NCI-H345 treated with DMSO at 0.1 percent for 48 hours (cell line): ENCODE results near the gene PDE3B.
A peak's percentile ranks its signal among the peaks of the same experiment; 100 is the strongest.
"Not testable (repeated sequence)": the region's sequence is repeated elsewhere in the genome, so short reads cannot be mapped to it uniquely, and the experiment has no call there.

Source experiments
- DNase-seq: peaks from one replicate; lab custom pipeline; 2025; ENCODE audit not compliant: unreplicated experiment; lab: John Stamatoyannopoulos, UW

PDE3B gene

DNA sequence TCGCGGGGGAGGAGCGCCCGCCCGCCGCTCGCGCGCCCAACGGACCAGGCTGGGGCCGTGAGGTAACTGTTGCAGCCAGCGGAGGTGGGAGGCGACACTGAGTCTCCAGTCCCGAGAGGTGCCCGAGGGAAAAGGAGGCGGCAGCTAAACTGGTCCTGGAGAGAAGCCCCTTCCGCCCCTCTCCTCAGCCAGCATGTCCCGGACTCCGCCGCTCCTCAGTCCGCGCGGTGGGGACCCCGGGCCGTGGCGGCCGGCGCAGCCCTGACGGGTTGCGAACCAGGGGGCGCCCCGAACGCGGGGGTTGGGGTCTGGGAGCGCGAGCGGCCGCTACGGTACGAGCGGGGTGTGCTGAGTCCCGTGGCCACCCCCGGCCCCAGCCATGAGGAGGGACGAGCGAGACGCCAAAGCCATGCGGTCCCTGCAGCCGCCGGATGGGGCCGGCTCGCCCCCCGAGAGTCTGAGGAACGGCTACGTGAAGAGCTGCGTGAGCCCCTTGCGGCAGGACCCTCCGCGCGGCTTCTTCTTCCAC lies at the start of gene PDE3B:
Gene PDE3B, plus strand, starts transcription at position 108 of the 529 bp plus-strand sequence. Its CDS starts 272 bp downstream, at position 380.
- DNase-seq = peak; percentile 68

DNA sequence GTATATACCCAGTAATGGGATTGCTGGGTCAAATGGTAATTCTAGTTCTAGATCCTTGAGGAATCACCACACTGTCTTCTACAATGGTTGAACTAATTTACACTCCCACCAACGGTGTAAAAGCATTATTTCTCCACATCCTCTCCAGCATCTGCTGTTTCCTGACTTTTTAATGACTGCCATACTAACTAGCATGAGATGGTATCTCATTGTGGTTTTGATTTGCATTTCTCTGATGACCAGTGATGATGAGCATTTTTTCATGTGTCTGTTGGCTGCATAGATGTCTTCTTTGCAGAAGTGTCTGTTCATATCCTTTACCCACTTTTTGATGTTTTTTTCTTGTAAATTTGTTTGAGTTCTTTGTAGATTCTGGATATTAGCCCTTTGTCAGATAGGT lies 48.3 kb upstream of the PDE3B start:
- not testable (repeated sequence) for DNase-seq

DNA sequence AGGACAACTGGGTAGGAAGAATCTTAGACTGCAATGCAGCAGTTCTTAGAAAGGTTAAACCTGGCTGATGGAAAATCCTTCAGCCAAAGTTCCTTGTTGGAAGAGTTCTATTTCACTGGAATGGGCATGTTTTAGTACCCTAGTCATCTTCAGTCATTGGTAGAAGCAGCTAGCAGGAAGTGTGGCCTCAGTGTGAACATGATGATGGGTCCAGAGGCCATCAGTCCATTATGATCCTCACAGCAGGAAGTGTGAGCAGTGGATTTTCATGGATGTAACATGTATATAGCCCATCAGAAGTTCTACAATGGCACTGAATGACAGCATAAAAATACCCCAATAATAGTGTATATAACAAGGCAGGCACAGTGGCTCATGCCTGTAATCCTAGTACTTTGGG lies 35.9 kb upstream of the PDE3B start:
- no peak for DNase-seq

DNA sequence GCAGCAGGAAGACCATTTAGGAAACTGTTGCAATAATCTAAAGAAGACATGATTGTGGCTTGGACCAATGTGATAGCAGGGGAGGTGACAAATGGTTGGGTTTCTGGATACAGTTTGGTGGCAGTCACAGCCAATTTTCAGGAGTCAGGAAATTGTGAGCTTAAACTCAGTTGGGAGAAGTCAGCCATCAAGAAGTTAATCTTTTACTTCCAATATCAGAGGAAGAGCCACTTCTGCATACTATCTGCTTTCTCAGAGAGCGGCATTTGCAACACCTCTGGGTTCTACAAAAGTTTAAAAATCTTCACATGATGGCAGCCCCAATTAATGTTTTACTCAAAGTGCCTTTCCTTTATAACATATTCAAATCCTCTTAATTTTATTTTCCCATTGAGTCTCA lies 33.7 kb upstream of the PDE3B start:
- DNase-seq = no peak

DNA sequence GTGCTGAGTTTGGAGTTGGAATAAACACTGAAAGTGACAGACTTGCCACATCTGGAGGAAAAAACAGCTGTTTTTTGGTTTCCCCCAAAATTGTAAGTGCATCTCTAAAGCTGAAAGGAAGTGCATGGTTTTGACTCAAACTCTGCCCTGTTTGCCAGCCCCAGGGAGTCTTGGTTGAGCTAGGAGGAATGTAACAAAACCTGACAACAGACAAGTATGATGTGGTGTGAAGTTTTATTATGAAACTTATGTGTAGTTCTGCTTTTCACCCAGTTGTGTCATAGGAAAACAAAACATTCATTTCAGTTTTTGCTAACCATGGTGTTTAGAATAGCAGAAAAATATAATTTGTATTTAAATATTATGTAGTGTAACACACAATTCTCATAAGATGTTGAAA lies 31.7 kb upstream of the PDE3B start:
- DNase-seq = no peak

DNA sequence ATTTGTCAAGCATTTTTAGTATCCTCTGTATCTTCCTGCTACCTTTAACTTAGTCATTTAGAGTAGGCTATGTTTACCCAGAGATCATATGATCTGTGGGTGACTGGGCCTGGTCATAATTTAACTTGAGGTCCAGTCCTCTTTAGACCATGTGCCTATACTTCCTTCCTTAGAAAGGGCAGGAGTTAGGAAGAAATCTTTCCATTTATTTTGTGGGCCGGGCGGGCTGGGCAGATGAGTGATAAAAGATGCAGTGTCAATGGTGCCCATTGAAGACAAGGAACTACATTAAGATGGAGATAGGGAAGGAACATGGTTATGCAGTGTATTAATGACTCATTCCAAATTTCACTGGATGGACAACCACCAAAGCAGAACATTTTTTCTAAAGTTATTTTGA lies 30.9 kb upstream of the PDE3B start:
- DNase-seq = no peak

DNA sequence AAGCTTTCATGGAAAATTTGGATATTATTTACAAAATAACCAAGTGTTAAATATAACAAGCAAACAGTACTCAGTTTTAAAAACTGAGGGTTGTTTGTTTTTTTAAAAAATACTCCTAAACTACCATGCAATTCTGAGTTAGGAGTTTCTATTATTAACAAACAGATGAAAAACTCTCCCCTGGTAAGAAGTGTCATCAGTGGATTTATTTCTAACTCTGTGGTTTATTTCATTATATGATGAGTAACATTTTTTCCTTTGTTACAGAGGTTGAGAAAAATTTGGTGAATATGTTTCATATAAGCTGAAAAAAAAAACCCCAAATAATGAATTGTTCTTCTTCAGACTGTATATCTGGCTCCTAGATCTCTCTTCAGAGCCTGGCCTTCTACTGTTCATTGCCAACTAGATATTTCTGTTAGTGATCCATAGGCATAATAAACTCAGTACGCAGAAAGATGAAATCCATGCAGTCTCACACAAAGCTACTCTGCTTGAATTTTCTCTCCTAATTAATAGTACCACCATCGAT lies 29.4 kb upstream of the PDE3B start:
- no peak for DNase-seq

DNA sequence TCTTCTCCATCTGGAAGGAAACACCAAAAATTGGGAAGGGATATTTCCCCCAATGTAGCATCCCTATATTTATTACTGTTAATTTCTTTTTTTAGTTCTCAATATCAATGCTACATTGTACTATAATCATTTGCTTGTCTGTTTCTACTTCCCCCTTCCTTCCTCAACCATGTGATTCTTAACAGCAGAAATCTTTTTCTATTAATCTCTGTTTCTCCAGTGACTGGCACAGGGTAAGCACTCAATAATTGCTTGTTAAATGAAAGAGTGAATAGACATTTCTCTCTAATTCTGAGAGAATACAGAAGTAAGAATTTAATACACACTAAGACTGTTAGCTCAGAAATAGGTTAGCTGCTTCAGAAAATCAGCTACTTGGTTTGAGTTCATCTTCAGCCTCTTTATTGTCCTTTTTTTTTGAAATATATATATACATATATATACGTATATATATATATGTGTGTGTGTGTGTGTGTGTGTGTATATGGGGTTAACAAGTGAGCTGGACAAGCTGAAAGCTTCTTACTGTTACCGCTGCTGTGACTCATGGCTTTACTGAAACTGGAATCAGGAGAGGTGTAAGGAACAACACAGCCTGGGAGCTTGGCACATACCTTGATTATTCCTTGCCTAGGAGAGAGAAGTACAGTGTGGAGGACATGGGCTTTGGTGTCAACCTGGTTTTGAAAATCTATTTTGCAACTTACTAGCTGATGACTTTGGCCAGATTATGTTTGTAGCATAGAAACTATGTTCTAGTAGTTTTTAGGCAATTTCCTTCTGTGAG lies 26.2 kb upstream of the PDE3B start:
- DNase-seq = no peak

DNA sequence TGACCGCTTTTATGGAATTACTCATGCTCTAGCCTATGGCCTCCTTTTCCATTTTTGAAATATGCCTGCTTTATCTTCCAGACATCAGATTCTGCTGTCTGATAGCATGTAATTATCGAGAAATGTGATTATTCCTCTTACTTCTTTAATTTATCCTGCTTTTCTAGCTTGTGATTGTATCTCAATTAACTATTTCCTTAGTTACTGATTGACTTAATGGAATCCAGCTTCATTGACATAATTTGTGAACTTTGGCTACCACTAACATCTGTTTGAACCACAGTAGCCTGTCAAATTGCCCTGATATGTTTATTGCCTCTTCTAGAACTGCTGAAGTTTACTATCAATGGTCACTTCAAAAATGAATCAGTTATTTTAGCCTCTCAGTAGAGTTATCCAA lies 25.5 kb upstream of the PDE3B start:
- no peak for DNase-seq

DNA sequence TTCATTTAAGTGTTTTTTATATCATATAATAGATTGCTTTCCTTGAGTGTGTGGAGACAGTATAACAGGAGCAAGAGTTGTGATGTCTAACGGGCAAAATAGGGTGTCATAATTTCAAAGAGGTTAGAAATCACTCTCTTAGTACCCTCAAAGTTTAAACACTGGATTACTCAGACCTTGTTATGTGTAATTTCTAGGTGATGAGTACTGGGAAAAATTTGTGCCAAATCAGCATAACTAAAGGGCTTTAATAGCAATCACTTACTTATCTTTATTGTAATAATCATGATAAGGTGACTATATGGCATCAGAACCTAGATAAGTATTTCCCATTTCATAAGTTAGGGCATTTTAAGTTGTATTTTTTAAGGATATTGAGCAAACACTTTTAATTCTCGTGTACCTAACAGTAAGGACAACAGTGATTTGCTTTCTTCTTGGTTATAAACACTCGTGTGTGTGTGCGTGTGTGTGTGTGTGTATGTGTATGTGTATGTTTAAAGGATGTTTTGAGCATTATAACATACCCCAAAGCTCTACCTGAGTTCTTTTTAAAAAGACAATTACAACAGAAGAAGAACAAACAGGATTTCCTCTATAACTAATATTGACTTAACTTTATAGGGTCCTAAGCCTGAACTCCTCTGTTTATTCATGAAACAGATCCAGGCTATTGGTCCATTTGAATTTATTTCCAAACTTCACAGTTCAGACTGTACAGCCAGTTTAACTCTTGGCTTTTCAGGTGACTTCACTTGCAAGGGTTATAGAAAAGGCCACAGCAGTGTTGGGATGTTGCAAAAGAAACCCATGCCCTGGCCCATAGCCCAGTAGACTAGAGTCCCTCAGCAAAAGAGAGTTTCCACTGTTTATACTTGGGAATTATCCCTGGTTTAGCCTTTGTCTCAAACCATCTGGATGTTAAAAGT lies 23.7 kb upstream of the PDE3B start:
- DNase-seq = no peak

DNA sequence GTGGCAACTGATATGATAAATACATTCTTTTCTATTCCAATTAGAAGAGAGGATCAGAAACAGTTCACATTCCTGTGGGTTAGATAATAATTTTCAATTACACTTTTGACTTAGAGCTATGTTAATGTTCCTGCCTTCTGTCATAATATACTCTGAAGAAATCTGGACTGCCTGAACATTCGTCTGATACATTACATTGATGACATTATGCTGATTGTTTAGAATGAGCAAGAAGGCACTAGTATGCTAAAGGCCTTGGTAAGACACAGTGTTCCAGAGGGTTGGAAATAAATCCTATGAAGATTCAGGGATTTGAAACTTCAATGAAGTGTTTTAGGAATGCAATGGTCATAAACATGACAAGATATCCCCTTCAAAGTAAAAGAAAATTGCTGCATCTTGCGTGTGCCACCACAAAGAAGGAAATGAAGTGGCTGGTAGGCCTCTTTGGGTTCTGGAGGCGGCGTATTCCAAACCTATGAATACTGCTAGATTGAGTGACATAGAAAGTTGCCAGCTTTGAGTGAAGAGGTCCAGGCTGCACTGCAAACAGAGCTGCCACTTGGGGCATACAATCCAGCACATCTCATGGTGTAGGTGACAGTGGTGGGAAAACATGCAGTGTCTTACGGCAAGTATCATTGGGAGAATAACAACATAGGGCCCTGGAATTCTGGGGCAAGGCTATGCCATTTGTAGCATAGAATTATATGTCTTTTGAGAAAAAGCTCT lies 21.2 kb upstream of the PDE3B start:
- DNase-seq = no peak

DNA sequence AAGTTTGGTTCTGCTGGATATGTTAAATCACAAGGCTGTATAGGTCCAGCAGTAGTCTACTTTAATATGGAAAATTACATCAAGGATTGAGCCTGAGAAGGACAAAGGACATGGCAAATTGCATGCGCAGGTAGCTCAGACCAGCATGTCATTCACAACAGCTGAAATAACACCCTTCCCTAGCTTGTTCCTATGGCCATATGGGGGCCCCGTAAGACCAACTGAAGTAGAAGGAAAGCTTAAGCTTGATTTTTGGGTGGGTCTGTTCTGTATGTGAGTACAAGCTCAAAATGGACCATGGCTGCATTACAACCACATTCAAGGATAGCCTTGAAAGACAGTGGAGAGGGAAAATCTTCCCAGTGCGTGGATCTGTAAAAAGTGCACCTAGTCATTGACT lies 20.6 kb upstream of the PDE3B start:
- no peak for DNase-seq

DNA sequence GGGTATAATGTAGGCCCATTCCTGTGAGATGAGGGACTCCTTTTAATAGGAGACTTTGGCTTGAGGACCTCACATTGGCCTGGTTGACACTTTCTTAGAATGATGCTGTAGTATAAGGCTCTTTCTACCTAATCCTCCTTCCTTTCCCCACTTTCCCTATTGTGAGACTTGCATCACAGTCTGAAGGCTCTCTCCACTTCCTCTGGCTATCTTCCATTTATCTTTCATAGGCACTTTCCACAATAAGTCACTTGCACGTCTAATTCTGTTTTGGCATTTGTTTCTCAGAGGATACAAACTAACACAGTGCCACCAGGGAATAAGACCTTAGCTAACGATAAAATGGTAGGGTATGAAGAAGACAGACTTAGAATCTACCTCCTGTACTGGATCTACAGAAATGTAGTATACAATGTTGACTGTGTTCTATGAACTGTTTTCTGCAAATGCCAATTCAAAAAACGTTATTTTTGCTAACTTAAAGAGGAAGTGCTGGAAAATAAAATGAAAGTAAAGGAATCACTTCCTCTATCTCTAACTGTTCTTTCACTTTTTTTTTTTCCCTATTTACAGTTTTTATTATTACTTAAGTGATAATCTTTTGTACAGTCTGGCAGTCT lies 17.9 kb upstream of the PDE3B start:
- DNase-seq = no peak

DNA sequence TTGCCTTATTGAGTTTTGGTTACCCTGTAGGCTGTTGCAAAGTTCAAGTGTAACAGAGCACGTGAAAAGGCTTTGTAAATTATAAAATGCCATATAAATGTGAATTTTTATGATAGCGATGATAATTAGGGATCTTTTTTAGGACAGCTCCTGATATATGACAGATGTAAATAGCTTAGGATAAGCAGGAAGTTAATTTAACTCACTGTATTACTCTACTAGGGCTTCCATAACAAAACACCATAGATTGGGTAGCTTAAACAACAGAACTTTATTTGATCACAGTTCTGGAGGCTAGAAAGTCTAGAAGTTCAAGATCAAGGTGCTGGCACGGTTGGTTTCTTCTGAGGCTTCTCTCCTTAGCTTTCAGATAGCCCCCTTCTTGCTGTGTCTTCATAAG lies 17.0 kb upstream of the PDE3B start:
- DNase-seq = no peak

DNA sequence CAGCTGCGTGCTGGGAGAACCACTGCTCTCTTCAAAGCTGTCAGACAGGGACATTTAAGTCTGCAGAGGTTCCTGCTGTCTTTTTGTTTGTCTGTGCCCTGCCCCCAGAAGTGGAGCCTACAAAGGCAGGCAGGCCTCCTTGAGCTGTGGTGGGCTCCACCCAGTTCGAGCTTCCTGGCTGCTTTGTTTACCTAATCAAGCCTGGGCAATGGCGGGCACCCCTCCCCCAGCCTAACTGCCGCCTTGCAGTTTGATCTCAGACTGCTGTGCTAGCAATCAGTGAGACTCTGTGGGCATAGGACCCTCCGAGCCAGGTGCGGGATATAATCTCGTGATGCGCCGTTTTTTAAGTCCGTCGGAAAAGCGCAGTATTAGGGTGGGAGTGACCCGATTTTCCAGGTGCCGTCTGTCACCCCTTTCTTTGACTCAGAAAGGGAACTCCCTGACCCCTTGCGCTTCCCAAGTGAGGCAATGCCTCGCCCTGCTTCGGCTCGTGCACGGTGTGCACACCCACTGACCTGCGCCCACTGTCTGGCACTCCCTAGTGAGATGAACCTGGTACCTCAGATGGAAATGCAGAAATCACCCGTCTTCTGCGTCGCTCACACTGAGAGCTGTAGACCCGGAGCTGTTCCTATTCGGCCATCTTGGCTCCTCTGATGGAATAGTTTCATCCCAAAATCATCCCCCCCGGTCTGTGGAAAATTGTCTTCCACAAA lies 9.9 kb upstream of the PDE3B start:
- not testable (repeated sequence) for DNase-seq

DNA sequence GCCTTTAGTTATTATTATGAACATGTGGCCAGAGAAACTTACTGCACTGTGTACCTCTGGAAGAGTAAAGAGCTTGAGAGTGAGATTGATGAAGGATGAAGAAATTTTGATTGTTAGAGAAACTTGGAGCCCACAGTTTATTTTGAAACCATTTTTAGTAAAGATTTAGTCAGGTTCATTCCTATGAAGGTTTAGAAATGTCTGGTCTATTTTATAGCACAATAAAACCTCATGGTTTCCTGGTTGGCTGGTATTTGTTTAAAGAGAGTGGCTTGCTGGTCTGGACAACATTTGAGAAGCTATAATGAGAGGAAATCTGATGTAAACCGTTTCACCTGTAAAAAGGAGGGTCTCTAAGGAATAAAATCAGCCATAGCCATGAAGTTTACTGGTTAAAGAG lies 8.8 kb upstream of the PDE3B start:
- no peak for DNase-seq

DNA sequence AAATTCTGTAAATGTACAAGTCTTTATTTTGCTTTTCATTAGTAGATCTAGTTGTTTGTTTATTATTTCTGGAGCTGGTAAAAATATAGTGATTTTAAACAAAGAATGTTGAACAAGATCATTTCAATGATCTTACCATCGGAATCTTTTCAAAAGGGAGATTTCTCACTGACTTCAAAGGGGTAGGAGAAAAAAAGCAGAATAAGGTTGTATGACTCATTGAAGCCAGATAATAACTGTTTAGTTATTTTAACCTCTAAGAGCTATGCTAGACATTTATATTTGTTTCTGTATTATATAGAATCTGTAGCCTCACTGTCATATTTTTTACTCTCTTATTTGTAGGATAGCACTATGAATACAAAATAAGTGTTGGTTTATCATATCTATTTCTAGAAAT lies 8.1 kb upstream of the PDE3B start:
- DNase-seq = no peak

DNA sequence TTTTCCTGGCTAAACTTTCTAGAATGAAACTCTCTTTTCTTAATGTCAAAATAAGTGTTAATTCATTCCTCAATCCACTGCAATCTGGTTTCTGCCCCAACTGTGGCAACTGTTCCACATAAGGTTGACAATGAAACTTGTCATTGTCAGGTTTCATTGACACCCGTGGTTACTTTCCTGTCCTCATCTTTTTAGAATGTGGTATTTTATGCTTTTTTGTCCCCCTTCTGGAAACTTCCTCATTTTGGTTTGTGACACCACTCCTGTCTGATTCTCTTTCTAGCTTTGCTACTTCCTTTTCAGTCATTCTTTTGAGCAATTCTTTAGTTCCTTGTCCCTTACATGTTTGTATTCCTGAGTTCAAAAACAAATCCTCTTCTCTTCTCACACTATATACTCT lies 7.5 kb upstream of the PDE3B start:
- DNase-seq = no peak

DNA sequence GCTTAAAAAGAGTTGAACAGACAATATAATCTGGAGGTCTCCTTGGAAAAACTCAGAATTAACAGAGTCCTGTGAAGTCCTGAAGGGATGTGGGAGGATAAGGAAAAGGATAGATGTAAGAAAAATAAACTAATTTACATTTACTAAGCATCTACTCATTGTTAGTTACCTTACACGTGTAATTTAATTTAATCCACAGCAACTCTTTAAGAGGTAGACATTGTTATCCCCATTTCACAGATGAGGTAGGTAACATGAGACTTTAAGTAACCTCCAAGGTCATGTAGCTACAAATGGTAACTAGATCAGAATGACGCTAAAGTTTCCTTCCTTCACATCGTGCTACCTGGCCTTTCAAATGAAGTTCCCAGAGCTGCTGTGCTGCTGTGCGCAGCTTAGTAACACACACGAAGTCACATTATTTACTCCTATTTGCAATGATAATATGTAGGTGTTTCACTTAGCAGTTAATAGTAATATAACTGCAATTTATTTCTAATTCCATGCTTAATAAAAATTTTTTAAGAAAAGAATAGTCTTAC lies 5.7 kb upstream of the PDE3B start:
- DNase-seq = no peak

DNA sequence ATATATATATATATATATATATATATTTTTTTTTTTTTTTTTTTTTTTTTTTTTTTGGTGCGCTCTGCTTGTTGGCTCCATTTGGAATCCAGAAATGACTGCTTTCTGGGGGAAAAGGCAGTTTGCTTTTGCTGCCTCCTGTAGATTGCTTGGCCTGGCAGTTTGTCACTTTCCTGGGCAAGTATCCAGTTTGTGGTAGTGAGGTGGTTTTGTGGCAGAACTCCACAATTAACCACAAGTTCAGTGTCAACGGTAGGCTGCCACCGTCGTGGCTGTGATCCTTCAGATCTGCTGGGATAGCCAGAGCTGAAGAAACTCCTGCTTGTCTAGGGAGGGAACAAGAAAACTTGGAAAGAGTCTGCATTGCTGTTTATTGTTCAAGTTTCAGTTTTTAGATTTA lies 5.0 kb upstream of the PDE3B start:
- DNase-seq = no peak
